GM18520 (cell line): ENCODE data around the gene KCNK17.

Experiments
- ATAC-seq: cut with Tn5 transposase; IDR thresholded peaks from one replicate; pipeline ENCODE4 v1.9.1; 2021; ENCODE audit not compliant: unreplicated experiment

KCNK17 gene

GRCh38 chr6:39269961-39270360, 44.3 kb downstream of the KCNK17 start:
- ATAC-seq, result no peak

GRCh38 chr6:39268721-39269120, 45.5 kb downstream of the KCNK17 start:
- no peak for ATAC-seq

DNA sequence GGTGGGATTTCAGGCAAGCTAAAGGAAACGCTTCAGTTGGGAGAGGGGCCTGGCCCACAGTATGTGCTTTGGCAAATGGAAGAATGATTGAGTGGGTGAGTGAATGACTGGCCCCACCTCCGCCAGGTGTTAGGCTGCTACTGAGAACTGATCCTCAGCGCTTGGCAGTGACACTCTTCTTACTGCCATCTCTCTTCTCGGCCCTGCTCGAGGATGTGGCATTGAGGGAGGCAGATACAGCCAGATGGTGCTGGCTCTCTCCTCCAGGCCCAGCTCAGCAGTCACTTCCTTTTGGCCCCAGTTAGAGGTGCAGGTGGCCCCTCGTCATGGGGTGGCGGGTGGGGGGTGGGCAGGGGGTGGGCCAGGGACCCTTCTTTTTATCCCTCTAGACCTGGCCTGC, 46.0 kb downstream of the KCNK17 start:
- ATAC-seq, result no peak

DNA sequence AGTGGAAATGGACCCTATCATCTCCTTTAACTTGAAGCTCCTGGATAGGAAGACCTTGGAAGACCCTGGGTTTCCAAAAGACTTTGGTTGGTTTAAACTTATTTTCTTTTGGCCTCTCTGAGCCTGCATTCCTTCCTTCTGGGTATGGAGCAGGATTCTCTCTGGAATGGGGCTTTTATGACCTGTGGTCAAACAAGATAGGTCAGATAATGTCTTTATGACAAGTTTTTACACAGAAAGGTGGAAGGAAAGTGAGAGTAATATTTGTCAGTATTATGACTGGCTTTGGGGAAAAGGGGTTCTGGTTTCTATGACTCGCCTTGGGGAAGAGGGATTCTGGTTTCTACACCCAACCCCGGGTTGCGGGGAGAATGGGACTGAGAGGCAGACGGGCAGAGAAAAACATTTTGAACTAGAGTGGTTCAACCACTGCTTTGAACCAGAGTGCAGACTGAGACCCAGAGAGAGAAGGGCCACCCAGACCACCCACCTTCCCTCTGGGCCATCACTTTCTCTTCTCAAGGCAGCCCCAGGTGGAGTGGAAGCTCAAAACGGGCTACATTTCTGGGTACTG, 47.4 kb downstream of the KCNK17 start:
- ATAC-seq, result no peak

DNA sequence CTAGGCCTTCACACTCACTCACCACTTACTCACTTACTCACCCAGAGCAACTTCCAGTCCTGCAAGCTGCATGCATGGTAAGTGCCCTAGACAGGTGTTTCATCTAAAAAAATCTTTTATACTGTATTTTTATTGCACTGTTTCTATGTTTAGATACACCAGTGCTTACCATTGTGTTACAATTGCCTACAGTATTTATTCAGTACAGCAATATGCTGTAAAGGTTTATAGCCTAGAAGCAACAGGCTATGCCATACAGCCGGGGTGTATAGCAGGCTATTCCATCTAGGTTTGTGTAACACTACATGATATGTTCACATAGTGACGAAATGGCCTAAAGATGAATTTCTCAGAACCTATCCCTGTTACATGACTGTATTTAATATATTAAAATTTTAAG, 47.8 kb downstream of the KCNK17 start:
- ATAC-seq, result no peak

- ATAC-seq, result no peak
Measured at GRCh38 chr6:39263303-39264037, 50.7 kb downstream of the KCNK17 start.

GRCh38 chr6:39261751-39262150, 52.5 kb downstream of the KCNK17 start:
- no peak for ATAC-seq

GRCh38 chr6:39260953-39261352, 53.3 kb downstream of the KCNK17 start:
- no peak for ATAC-seq

DNA sequence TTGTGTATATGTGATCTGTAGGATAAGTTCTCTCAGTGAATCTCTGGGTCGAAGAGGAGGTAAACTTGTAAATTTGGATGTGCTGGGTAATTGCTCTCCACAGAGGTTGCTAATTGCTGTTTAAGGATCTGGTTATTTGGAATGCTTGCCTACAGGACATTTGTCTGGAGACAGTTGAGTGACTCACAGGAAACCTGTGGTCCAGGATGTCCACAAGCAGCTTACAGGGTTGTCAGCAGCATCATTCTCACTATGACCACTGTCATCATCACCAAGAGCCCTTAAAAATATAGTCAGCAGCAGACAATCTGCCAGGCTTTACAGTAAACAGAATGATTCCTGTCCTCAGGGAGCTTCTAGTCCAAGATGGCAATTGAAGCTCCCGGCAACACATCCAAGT, 53.8 kb downstream of the KCNK17 start:
- no peak for ATAC-seq

- ATAC-seq, result no peak
Measured at GRCh38 chr6:39256294-39256940, 57.8 kb downstream of the KCNK17 start.

DNA sequence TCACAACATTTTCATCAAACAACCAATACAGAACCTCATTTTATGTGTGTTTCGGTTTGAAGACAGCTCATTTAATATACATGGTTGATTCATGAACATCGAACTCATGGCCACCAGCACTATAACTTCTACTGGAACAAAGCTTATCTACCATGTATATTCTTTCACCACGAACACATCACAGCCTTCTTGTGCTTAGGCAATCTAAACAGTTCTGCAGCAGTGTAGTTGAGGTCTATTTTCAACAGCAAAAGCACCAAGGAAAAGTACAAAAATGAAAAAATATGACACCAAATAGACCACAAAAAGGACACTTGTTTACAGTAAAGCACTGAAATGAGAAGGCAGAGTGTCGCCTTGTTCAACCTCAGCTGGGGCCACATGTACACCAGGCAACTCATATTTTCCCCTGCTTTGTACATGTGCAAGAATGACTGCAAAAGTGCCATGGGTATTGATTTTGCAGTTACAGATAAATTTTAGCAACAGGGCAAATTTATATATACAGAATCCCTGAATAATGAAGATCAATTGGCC, 59.2 kb downstream of the KCNK17 start:
- ATAC-seq, result no peak

GRCh38 chr6:39251406-39251805, 62.8 kb downstream of the KCNK17 start:
- no peak for ATAC-seq

DNA sequence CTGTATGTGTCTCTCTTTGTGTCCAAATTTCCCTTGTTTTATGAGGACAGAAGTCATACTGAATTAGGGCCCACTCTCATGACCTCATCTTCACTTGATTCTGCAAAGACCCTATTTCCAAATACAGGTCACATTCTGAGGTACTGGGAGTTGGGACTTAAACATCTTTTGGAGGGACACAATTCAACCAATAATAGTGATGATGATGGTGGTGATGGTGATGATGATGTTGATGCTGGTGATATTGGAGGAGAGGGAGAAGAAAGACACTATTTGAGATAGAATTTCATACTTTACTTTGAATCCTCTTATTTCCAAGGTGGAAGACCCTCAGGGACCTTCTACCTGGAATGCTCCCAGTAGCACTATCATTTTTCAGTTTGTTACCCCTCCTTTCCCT, 63.7 kb downstream of the KCNK17 start:
- ATAC-seq, result no peak

GRCh38 chr6:39249278-39249677, 64.9 kb downstream of the KCNK17 start:
- ATAC-seq, result no peak
